Activated CD8-positive, alpha-beta T cell treated with anti-CD3 and anti-CD28 coated beads for 36 hours (primary cell): ENCODE results near the gene ZNF497. TPM values are rescaled to one million over a fixed set of nuclear protein-coding genes. Genes with fewer than 3 reads are reported as not detected.
A peak's percentile ranks its signal among the peaks of the same experiment; 100 is the strongest.

Experiments used
- ATAC-seq: fragments of 200-7000 bp; cut with Tn5 transposase; one replicate; pipeline ENCODE4 v1.10.0; 2021; ENCODE audit warnings: mild to moderate bottlenecking, moderate library complexity
- CTCF ChIA-PET: fragments of 350-600 bp; sonication (Branson Sonifier 250); formaldehyde crosslinking; loops from one replicate; lab custom pipeline; 2021; ENCODE audit warnings: antibody characterized with exemption; lab: Charles Lee
- POLR2A ChIA-PET: fragments of 350-600 bp; sonication (Branson Sonifier 250); formaldehyde crosslinking; loops from one replicate; lab custom pipeline; 2021; ENCODE audit warnings: antibody characterized with exemption; lab: Charles Lee
- DNase-seq: peaks from one replicate; pipeline ENCODE4 v3.0.0-alpha.2; 2020
- H3K27ac Mint-ChIP-seq: one replicate; pipeline ENCODE4 v1.8.0; 2021; ENCODE audit warnings: mild to moderate bottlenecking, mixed read lengths
- H3K27me3 Mint-ChIP-seq: one replicate; pipeline ENCODE4 v1.8.0; 2021; ENCODE audit warnings: mixed read lengths
- H3K36me3 Mint-ChIP-seq: one replicate; pipeline ENCODE4 v1.8.0; 2021; ENCODE audit warnings: low read depth, mixed read lengths
- H3K4me1 Mint-ChIP-seq: one replicate; pipeline ENCODE4 v1.8.0; 2021; ENCODE audit warnings: low read depth, mixed read lengths
- H3K4me3 Mint-ChIP-seq: one replicate; pipeline ENCODE4 v1.8.0; 2021; ENCODE audit warnings: mild to moderate bottlenecking, moderate library complexity, mixed read lengths
- H3K9me3 Mint-ChIP-seq: one replicate; pipeline ENCODE4 v1.8.0; 2021; ENCODE audit warnings: mixed read lengths
- CTCF ChIP-seq: fragments of 200-600 bp; IDR thresholded peaks from one replicate; pipeline ENCODE4 v1.8.0; 2022; ENCODE audit warnings: antibody characterized with exemption, mild to moderate bottlenecking
- intact Hi-C: fragments of 100-400 bp; cut with micrococcal nuclease; formaldehyde crosslinking; loops from one replicate; pipeline ENCODE4 v1.10.0; 2022
- total RNA-seq, 2 experiments: library from RNA; stranded (reverse); gene quantifications; one replicate each; pipeline ENCODE4 v1.2.3, GENCODE V29; 2021

ZNF497 gene
- total RNA-seq, 2 experiments from 2014 or later = 1.3 to 1.6 TPM

- Mint-ChIP-seq H3K36me3 (peaks cover 5% of the 10 kb centered on the region), H3K4me1 (peaks cover 18% of the 10 kb centered on the region), H3K27ac (no peak overlapping the region), H3K4me3 (peak overlapping the region; percentile 87), H3K9me3 (no peaks in the 10 kb centered on the region), H3K27me3 (no peaks in the 10 kb centered on the region)
- ChIA-PET CTCF (no interaction called here), POLR2A (interaction anchor here (7.2 kb wide), 1 partner anchor 13 kb away, joined by 45 read pairs; the partner anchor contains the start of gene RPS5)
- TF ChIP-seq CTCF = no peak
- ATAC-seq (no peak), DNase-seq (no peak)
- intact Hi-C loops = no loop called here
Observed at GRCh38 chr19:58400316-58400915, 37.9 kb upstream of the ZNF497 start.

GRCh38 chr19:58399903-58400302 is 37.4 kb upstream of the ZNF497 start:
- H3K36me3 Mint-ChIP-seq = peaks cover 6% of the 10 kb centered on the region
- no peaks in the 10 kb centered on the region for H3K9me3 Mint-ChIP-seq
- no peak for DNase-seq
- H3K4me3 Mint-ChIP-seq = no peak overlapping the region
- no peak for ATAC-seq
- H3K4me1 Mint-ChIP-seq = peaks cover 18% of the 10 kb centered on the region
- no peak for TF ChIP-seq CTCF
- ChIA-PET POLR2A (interaction anchor here (7.2 kb wide), 1 partner anchor 12 kb away, joined by 45 read pairs; the partner anchor contains the start of gene RPS5), CTCF (no interaction called here)
- H3K27ac Mint-ChIP-seq = no peak overlapping the region
- no peaks in the 10 kb centered on the region for H3K27me3 Mint-ChIP-seq
- intact Hi-C loops = no loop called here

DNA sequence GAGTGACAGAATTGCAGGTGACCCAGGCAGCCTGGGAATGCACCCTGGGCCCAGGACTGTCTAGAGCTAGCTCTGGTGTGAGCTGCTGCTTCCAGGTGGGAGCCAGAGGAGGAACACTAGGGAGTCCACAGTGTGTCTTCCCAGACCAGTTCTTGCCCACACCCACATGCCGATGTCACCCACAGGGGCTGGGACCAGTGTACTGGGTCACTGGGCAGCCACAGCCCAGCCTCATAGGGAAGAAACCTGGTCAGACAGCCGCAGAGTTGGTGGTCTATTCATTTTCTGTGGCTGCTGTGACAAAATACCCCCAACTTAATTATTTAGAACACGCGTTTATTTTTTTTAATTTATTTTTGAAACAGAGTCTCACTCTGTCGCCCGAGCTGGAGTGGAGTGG is 36.0 kb upstream of the ZNF497 start:
- H3K4me1 Mint-ChIP-seq = peaks cover 16% of the 10 kb centered on the region
- ATAC-seq (no peak), DNase-seq (no peak)
- H3K27ac Mint-ChIP-seq = no peak overlapping the region
- intact Hi-C loops = no loop called here
- H3K4me3 Mint-ChIP-seq = no peak overlapping the region
- no peak for TF ChIP-seq CTCF
- peaks cover 18% of the 10 kb centered on the region for H3K36me3 Mint-ChIP-seq
- H3K9me3 Mint-ChIP-seq = no peaks in the 10 kb centered on the region
- POLR2A ChIA-PET = interaction anchor here (0.8 to 7.2 kb wide), 2 partner anchors 11 to 69 kb away, joined by 3 to 45 read pairs; partner anchors contain the start of gene RPS5
- CTCF ChIA-PET = no interaction called here
- H3K27me3 Mint-ChIP-seq = no peaks in the 10 kb centered on the region

- H3K27me3 Mint-ChIP-seq = no peaks in the 10 kb centered on the region
- POLR2A ChIA-PET = interaction anchor here (0.8 to 7.2 kb wide), 5 partner anchors 11 to 69 kb away, joined by 3 to 45 read pairs (median 3); partner anchors contain the start of genes RPS5 and ZNF837
Observed at GRCh38 chr19:58398087-58398486, 35.5 kb upstream of the ZNF497 start.

More at GRCh38 chr19:58398087-58398486, 35.5 kb upstream of the ZNF497 start:
- no peak overlapping the region for H3K27ac Mint-ChIP-seq
- ATAC-seq (no peak), DNase-seq (no peak)
- H3K4me3 Mint-ChIP-seq = no peak overlapping the region
- CTCF ChIA-PET = no interaction called here
- H3K9me3 Mint-ChIP-seq = no peaks in the 10 kb centered on the region
- TF ChIP-seq CTCF = no peak
- peaks cover 21% of the 10 kb centered on the region for H3K36me3 Mint-ChIP-seq
- peaks cover 14% of the 10 kb centered on the region for H3K4me1 Mint-ChIP-seq
- intact Hi-C loops = no loop called here
